Measurements from ENCODE around the gene CCND2.

DNA sequence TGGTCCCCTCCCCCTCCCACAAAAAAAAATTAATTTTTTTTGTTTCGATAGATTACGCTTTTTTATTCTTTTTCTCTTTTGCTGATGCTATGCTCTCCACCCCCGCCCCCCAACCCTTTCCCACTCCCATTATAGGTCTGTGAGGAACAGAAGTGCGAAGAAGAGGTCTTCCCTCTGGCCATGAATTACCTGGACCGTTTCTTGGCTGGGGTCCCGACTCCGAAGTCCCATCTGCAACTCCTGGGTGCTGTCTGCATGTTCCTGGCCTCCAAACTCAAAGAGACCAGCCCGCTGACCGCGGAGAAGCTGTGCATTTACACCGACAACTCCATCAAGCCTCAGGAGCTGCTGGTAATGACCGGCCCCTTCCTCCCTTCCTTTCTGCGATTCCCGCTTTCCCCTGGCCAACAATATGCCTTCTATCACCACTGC lies 2.3 kb downstream of the CCND2 start:
- TF ChIP-seq, protein P1, sequence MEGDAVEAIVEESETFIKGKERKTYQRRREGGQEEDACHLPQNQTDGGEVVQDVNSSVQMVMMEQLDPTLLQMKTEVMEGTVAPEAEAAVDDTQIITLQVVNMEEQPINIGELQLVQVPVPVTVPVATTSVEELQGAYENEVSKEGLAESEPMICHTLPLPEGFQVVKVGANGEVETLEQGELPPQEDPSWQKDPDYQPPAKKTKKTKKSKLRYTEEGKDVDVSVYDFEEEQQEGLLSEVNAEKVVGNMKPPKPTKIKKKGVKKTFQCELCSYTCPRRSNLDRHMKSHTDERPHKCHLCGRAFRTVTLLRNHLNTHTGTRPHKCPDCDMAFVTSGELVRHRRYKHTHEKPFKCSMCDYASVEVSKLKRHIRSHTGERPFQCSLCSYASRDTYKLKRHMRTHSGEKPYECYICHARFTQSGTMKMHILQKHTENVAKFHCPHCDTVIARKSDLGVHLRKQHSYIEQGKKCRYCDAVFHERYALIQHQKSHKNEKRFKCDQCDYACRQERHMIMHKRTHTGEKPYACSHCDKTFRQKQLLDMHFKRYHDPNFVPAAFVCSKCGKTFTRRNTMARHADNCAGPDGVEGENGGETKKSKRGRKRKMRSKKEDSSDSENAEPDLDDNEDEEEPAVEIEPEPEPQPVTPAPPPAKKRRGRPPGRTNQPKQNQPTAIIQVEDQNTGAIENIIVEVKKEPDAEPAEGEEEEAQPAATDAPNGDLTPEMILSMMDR (IDR thresholded peaks at IDR 0.05) = no peak
- TF ChIP-seq POLR2A (IDR thresholded peaks at IDR 0.05) = no peak
